Measurements from ENCODE around the gene KRT1.
"Not testable (repeated sequence)": the region's sequence is repeated elsewhere in the genome, so short reads cannot be mapped to it uniquely, and the experiment has no call there.

The KRT1 gene

DNA sequence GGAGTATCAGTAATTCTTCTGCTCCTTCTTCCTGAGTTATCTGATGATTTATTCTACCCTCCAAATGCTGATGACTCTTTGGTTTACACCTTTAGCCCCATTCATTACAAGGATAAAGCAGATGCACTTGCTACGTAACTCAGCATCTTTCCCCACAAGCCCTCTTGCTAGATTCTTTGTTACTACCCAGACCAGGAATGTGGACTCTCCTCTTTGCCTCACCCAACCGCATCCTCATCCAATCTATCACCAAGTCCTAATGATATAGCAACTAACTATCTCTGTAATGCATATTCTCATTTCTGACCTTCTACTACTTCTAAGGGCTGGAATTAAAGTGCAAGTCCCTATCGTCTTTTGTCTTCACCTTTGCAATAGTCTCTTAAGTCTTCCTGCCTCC is 9.2 kb downstream of the KRT1 start:
- Histone ChIP-seq H3K4me3 (no peak overlapping the region), H3K27ac (no peak overlapping the region)
- TF ChIP-seq, protein P1, sequence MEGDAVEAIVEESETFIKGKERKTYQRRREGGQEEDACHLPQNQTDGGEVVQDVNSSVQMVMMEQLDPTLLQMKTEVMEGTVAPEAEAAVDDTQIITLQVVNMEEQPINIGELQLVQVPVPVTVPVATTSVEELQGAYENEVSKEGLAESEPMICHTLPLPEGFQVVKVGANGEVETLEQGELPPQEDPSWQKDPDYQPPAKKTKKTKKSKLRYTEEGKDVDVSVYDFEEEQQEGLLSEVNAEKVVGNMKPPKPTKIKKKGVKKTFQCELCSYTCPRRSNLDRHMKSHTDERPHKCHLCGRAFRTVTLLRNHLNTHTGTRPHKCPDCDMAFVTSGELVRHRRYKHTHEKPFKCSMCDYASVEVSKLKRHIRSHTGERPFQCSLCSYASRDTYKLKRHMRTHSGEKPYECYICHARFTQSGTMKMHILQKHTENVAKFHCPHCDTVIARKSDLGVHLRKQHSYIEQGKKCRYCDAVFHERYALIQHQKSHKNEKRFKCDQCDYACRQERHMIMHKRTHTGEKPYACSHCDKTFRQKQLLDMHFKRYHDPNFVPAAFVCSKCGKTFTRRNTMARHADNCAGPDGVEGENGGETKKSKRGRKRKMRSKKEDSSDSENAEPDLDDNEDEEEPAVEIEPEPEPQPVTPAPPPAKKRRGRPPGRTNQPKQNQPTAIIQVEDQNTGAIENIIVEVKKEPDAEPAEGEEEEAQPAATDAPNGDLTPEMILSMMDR (IDR thresholded peaks at IDR 0.05), result no peak
- no peak for DNase-seq (ENCODE audit: low spot score)

- TF ChIP-seq, protein P1 (IDR thresholded peaks at IDR 0.05), result no peak
- Histone ChIP-seq H3K4me3 (no peak overlapping the region), H3K27ac (no peak overlapping the region)
- DNase-seq (ENCODE audit: low spot score), result no peak
These were observed 9.7 kb downstream of the KRT1 start for GRCh38 chr12:52670506-52670905.

GRCh38 chr12:52669941-52670340 is 10.3 kb downstream of the KRT1 start:
- not testable (repeated sequence) for DNase-seq (ENCODE audit: low spot score); H3K27ac ChIP-seq; H3K4me3 ChIP-seq

- TF ChIP-seq, protein P1 (IDR thresholded peaks at IDR 0.05), result no peak
- Histone ChIP-seq H3K27ac (no peak overlapping the region), H3K4me3 (no peak overlapping the region)
- DNase-seq (ENCODE audit: low spot score), result no peak
These were observed 10.8 kb downstream of the KRT1 start for GRCh38 chr12:52669426-52669825.

DNA sequence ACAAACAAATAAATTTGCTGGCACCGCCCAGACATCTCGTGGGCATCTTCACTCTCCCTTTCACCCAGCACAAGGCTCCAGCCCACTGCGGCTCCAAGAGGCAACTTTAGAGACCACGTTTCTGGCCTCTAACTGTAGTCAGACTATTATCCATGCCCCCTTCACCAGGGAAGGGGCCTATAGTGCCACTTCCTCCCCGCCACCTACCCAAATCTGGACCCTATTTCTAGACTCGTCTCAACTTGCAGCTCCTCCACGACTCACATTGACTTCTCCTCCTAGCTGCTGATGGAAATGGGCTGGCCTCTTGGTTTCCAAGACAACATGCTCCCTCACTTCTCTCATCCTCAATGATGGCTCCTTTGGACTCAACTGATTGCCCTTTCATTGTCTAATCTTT is 12.3 kb downstream of the KRT1 start:
- TF ChIP-seq, protein P1 (IDR thresholded peaks at IDR 0.05), result no peak
- H3K27ac ChIP-seq, result no peak overlapping the region
- DNase-seq (ENCODE audit: low spot score), result no peak
- no peak overlapping the region for H3K4me3 ChIP-seq

DNA sequence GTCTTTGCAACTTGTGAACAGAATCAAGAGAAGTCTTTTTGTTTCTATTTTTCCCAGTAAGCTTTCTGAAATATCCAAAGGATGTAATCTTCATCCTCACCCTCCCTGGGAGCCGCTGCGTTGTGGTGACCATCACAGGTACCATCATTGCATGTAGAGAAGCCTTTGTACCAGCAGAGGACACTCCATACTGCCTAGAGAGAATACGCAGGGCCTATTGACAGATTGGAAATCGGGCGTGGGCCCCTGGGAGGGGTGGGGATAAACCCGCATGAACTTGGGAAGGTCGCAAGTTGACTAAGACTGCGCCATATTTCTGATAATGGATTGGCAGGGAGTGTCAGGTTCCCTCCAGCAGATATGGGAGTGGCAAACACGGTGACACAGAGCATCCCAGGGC is 12.7 kb downstream of the KRT1 start:
- TF ChIP-seq, protein P1 (IDR thresholded peaks at IDR 0.05), result no peak
- DNase-seq (ENCODE audit: low spot score), result no peak
- H3K27ac ChIP-seq, result no peak overlapping the region
- H3K4me3 ChIP-seq, result no peak overlapping the region

GRCh38 chr12:52666471-52666870 is 13.7 kb downstream of the KRT1 start:
- H3K4me3 ChIP-seq, result no peak overlapping the region
- TF ChIP-seq, protein P1 (IDR thresholded peaks at IDR 0.05), result no peak
- no peak for DNase-seq (ENCODE audit: low spot score)
- H3K27ac ChIP-seq, result no peak overlapping the region

- no peak overlapping the region for H3K4me3 ChIP-seq
- TF ChIP-seq, protein P1 (IDR thresholded peaks at IDR 0.05), result no peak
- DNase-seq (ENCODE audit: low spot score), result no peak
- no peak overlapping the region for H3K27ac ChIP-seq
These were observed 16.8 kb downstream of the KRT1 start for GRCh38 chr12:52663420-52663819.

Measured in coronary artery (tissue), 2 donors.